Mesodermal cell (in vitro differentiated cells): ENCODE measurements around the gene MYO18B.

Experiments used
- H3K27ac ChIP-seq: 2 replicates; pipeline ENCODE4 v1.7.0; 2013; ENCODE audit warnings: mild to moderate bottlenecking, low read depth, low read length, moderate library complexity; ENCODE audit not compliant: severe bottlenecking
- H3K36me3 ChIP-seq: 2 replicates; pipeline ENCODE4 v1.7.1; 2013; ENCODE audit warnings: mild to moderate bottlenecking, low read length, moderate library complexity; ENCODE audit not compliant: control insufficient read depth, insufficient read depth
- H3K4me1 ChIP-seq: one replicate; pipeline ENCODE4 v1.7.1; 2013; ENCODE audit warnings: mild to moderate bottlenecking, low read length; ENCODE audit not compliant: insufficient read depth, control insufficient read depth, poor library complexity, severe bottlenecking
- H3K4me3 ChIP-seq: 2 replicates; pipeline ENCODE4 v1.7.0; 2013; ENCODE audit warnings: low read length, control low read depth, mild to moderate bottlenecking; ENCODE audit not compliant: insufficient read depth, poor library complexity, severe bottlenecking; ENCODE audit errors: extremely low read depth
- H3K9me3 ChIP-seq: 2 replicates; pipeline ENCODE4 v1.7.1; 2013; ENCODE audit warnings: mild to moderate bottlenecking, low read length, moderate library complexity; ENCODE audit not compliant: control insufficient read depth
- WGBS, 2 experiments: methylation state at CpG; one replicate each; pipeline ENCODE4 v1.1.5; 2013; ENCODE audit warnings: missing lambda C conversion rate in 2 of 2; ENCODE audit not compliant: insufficient coverage in 2 of 2; 5-methylcytosine and 5-hydroxymethylcytosine counted together

The MYO18B gene

GRCh38 chr22:25751174-25751581 is 9.2 kb downstream of the MYO18B start:
- WGBS, 2 experiments, result 81 to 88% methylated on average over 2 to 3 of the region's 4 CpGs
- H3K4me3 ChIP-seq, result no peak overlapping the region
- H3K4me1 ChIP-seq, result peaks cover 6% of the 10 kb centered on the region
- H3K27ac ChIP-seq, result no peak overlapping the region
- H3K9me3 ChIP-seq, result no peaks in the 10 kb centered on the region
- no peaks in the 10 kb centered on the region for H3K36me3 ChIP-seq

GRCh38 chr22:25752615-25753214 is 10.7 kb downstream of the MYO18B start:
- H3K4me1 ChIP-seq, result no peaks in the 10 kb centered on the region
- 96 to 99% methylated on average over 41 to 47 of the region's 48 CpGs for WGBS, 2 experiments

GRCh38 chr22:25753252-25753651 is 11.3 kb downstream of the MYO18B start:
- Histone ChIP-seq H3K4me1 (no peaks in the 10 kb centered on the region), H3K36me3 (no peaks in the 10 kb centered on the region), H3K27ac (no peak overlapping the region), H3K4me3 (no peak overlapping the region), H3K9me3 (no peaks in the 10 kb centered on the region)
- 93 to 97% methylated on average over 9 to 14 of the region's 14 CpGs for WGBS, 2 experiments

More at GRCh38 chr22:25752615-25753214, 10.7 kb downstream of the MYO18B start:
- H3K27ac ChIP-seq, result no peak overlapping the region
- no peak overlapping the region for H3K4me3 ChIP-seq
- no peaks in the 10 kb centered on the region for H3K36me3 ChIP-seq
- H3K9me3 ChIP-seq, result no peaks in the 10 kb centered on the region

- Histone ChIP-seq H3K4me1 (no peaks in the 10 kb centered on the region), H3K9me3 (no peaks in the 10 kb centered on the region), H3K27ac (no peak overlapping the region), H3K4me3 (no peak overlapping the region), H3K36me3 (no peaks in the 10 kb centered on the region)
- WGBS, 2 experiments, result 91% methylated on average over 20 to 22 of the region's 24 CpGs
These were observed 12.7 kb downstream of the MYO18B start for GRCh38 chr22:25754527-25755202.

GRCh38 chr22:25757686-25758085 is 15.7 kb downstream of the MYO18B start:
- Histone ChIP-seq H3K4me3 (no peak overlapping the region), H3K9me3 (no peaks in the 10 kb centered on the region), H3K4me1 (peaks cover 23% of the 10 kb centered on the region), H3K36me3 (no peaks in the 10 kb centered on the region), H3K27ac (no peak overlapping the region)
- 100% methylated on average over 1 of the region's 3 CpGs; no CpG with 5 or more reads in 1 of the 2 experiments for WGBS, 2 experiments

- WGBS, 2 experiments, result 96% methylated on average over 7 to 8 of the region's 8 CpGs
- H3K4me1 ChIP-seq, result peaks cover 29% of the 10 kb centered on the region
- H3K27ac ChIP-seq, result no peak overlapping the region
- H3K36me3 ChIP-seq, result no peaks in the 10 kb centered on the region
- no peaks in the 10 kb centered on the region for H3K9me3 ChIP-seq
- no peak overlapping the region for H3K4me3 ChIP-seq
These were observed 16.3 kb downstream of the MYO18B start for GRCh38 chr22:25758316-25758715.

GRCh38 chr22:25759825-25760231 is 17.8 kb downstream of the MYO18B start:
- 84 to 100% methylated on average over 1 to 2 of the region's 5 CpGs for WGBS, 2 experiments
- H3K36me3 ChIP-seq, result no peaks in the 10 kb centered on the region
- H3K4me3 ChIP-seq, result no peak overlapping the region
- peak overlapping the region; percentile 66 for H3K27ac ChIP-seq
- H3K4me1 ChIP-seq, result peaks cover 33% of the 10 kb centered on the region
- no peaks in the 10 kb centered on the region for H3K9me3 ChIP-seq

GRCh38 chr22:25760294-25760693 is 18.3 kb downstream of the MYO18B start:
- no CpG with 5 or more reads among the region's 2 CpGs for WGBS, 2 experiments
- H3K36me3 ChIP-seq, result no peaks in the 10 kb centered on the region
- H3K4me1 ChIP-seq, result peaks cover 33% of the 10 kb centered on the region
- H3K9me3 ChIP-seq, result no peaks in the 10 kb centered on the region
- H3K4me3 ChIP-seq, result no peak overlapping the region
- peak overlapping the region; percentile 66 for H3K27ac ChIP-seq

GRCh38 chr22:25760848-25761595 is 19.0 kb downstream of the MYO18B start:
- 76 to 94% methylated on average over 10 to 11 of the region's 15 CpGs for WGBS, 2 experiments
- no peak overlapping the region for H3K27ac ChIP-seq
- H3K36me3 ChIP-seq, result no peaks in the 10 kb centered on the region
- H3K4me3 ChIP-seq, result no peak overlapping the region
- H3K4me1 ChIP-seq, result peaks cover 33% of the 10 kb centered on the region
- peaks cover 5% of the 10 kb centered on the region for H3K9me3 ChIP-seq

- Histone ChIP-seq H3K36me3 (no peaks in the 10 kb centered on the region), H3K9me3 (peaks cover 16% of the 10 kb centered on the region), H3K4me3 (no peak overlapping the region), H3K4me1 (peaks cover 33% of the 10 kb centered on the region), H3K27ac (peak overlapping the region; percentile 44)
- WGBS, 2 experiments, result 78 to 88% methylated on average over 5 of the region's 5 CpGs
These were observed 20.2 kb downstream of the MYO18B start for GRCh38 chr22:25762147-25762546.
